B cell (primary cell): Measurements from ENCODE around the gene ANP32A. TPM values are rescaled to one million over a fixed set of nuclear protein-coding genes. Genes with fewer than 3 reads are reported as not detected.

Experiments used
- ATAC-seq: fragments of 200-7000 bp; cut with Tn5 transposase; one replicate; pipeline ENCODE4 v1.10.0; 2021; ENCODE audit warnings: low read depth, mild to moderate bottlenecking, moderate number of reproducible peaks, moderate library complexity
- CTCF ChIA-PET: fragments of 350-600 bp; sonication (Branson Sonifier 250); formaldehyde crosslinking; loops from one replicate; lab custom pipeline; 2021; ENCODE audit warnings: antibody characterized with exemption, inconsistent platforms; lab: Charles Lee
- POLR2A ChIA-PET: fragments of 350-600 bp; sonication (Branson Sonifier 250); formaldehyde crosslinking; loops from one replicate; lab custom pipeline; 2021; ENCODE audit warnings: antibody characterized with exemption; lab: Charles Lee
- DNase-seq: peaks from one replicate; pipeline ENCODE4 v3.0.0; 2013
- H2AFZ ChIP-seq: 2 replicates; pipeline ENCODE4 v1.6.1; 2012; ENCODE audit warnings: mild to moderate bottlenecking, low read depth, low read length; ENCODE audit not compliant: insufficient read depth, poor library complexity, severe bottlenecking
- H3K27ac ChIP-seq, 2 donors: 1 replicate in 1 of 2; 2 replicates in 1 of 2; pipeline ENCODE4 v1.5.1; 2012 to 2013; ENCODE audit warnings: low read length in 2 of 2, mild to moderate bottlenecking in 2 of 2, moderate library complexity in 1 of 2
- H3K27me3 ChIP-seq, 4 experiments: fragments of 200-600 bp in 1 of 4; sonication (generic) in 1 of 4; replicated peaks in 1 of 4; 1 replicate in 2 of 4; 2 replicates in 2 of 4; pipeline versions ENCODE4 v1.6.1 to v1.7.0; 2013 to 2016; ENCODE audit warnings: low read length in 3 of 4, mild to moderate bottlenecking in 2 of 4, mixed read lengths in 1 of 4, moderate library complexity in 1 of 4; ENCODE audit not compliant: insufficient read depth in 4 of 4, control insufficient read depth in 3 of 4; ENCODE audit errors: control extremely low read depth in 1 of 4
- H3K36me3 ChIP-seq, 2 experiments: replicated peaks in 1 of 2; 1 replicate in 1 of 2; 2 replicates in 1 of 2; pipeline versions ENCODE4 v1.6.1 to v1.7.1; 2013; ENCODE audit warnings: low read length in 1 of 2; ENCODE audit not compliant: insufficient read depth in 2 of 2, control insufficient read depth in 1 of 2; ENCODE audit errors: control extremely low read depth in 1 of 2, extremely low read depth in 1 of 2
- H3K4me1 ChIP-seq, 2 donors: fragments of 200-600 bp in 1 of 2; sonication (generic) in 1 of 2; 1 replicate in 1 of 2; 2 replicates in 1 of 2; pipeline versions ENCODE4 v1.5.1 to v1.6.1; 2013 to 2017; ENCODE audit warnings: low read length in 2 of 2; ENCODE audit not compliant: control insufficient read depth in 2 of 2, insufficient read depth in 2 of 2
- H3K4me2 ChIP-seq: replicated peaks from 2 replicates; pipeline ENCODE3; 2012; ENCODE audit warnings: mild to moderate bottlenecking, low read depth, low read length; ENCODE audit not compliant: poor library complexity, severe bottlenecking
- H3K4me3 ChIP-seq, 5 experiments: fragments of 200-600 bp in 1 of 5; sonication (generic) in 1 of 5; 1 replicate in 3 of 5; 2 replicates in 2 of 5; pipeline versions ENCODE4 v1.5.1 to v1.7.0; 2011 to 2016; ENCODE audit warnings: low read length in 4 of 5, mild to moderate bottlenecking in 4 of 5, low read depth in 2 of 5, control low read depth in 1 of 5, moderate library complexity in 1 of 5; ENCODE audit not compliant: insufficient read depth in 1 of 5; ENCODE audit errors: control extremely low read depth in 1 of 5, extremely low read depth in 1 of 5
- H3K79me2 ChIP-seq: fragments of 200-600 bp; sonication (generic); one replicate; pipeline ENCODE4 v1.6.0; 2016; ENCODE audit warnings: low read length; ENCODE audit not compliant: control insufficient read depth, insufficient read depth
- H3K9ac ChIP-seq: fragments of 200-600 bp; sonication (generic); 2 replicates; pipeline ENCODE4 v1.6.1; 2017; ENCODE audit warnings: mild to moderate bottlenecking, low read length, moderate library complexity
- H3K9me3 ChIP-seq, 3 donors: one replicate each; pipeline versions ENCODE4 v1.6.1 to v1.7.1; 2013; ENCODE audit warnings: low read length in 2 of 3; ENCODE audit not compliant: control insufficient read depth in 2 of 3, insufficient read depth in 1 of 3; ENCODE audit errors: control extremely low read depth in 1 of 3
- H4K20me1 ChIP-seq: 2 replicates; pipeline ENCODE4 v1.6.0; 2012; ENCODE audit warnings: mild to moderate bottlenecking, low read length; ENCODE audit not compliant: insufficient read depth, control insufficient read depth, poor library complexity, severe bottlenecking
- H3K27ac Mint-ChIP-seq: one replicate; pipeline ENCODE4 v1.8.0; 2021; ENCODE audit warnings: mixed read lengths
- H3K27me3 Mint-ChIP-seq: one replicate; pipeline ENCODE4 v1.8.0; 2021; ENCODE audit warnings: mixed read lengths
- H3K4me1 Mint-ChIP-seq: one replicate; pipeline ENCODE4 v1.8.0; 2021; ENCODE audit warnings: mixed read lengths
- H3K4me3 Mint-ChIP-seq: one replicate; pipeline ENCODE4 v1.8.0; 2021; ENCODE audit warnings: mixed read lengths
- H3K9me3 Mint-ChIP-seq: one replicate; pipeline ENCODE4 v1.8.0; 2022; ENCODE audit warnings: mixed read lengths; ENCODE audit not compliant: insufficient read depth
- CTCF ChIP-seq: fragments of 200-600 bp; IDR thresholded peaks from one replicate; pipeline ENCODE4 v1.8.0; 2022; ENCODE audit warnings: antibody characterized with exemption, mild to moderate bottlenecking
- EZH2 ChIP-seq: IDR thresholded peaks from 2 replicates; pipeline ENCODE4 v1.6.1; 2012; ENCODE audit warnings: borderline replicate concordance, low read depth, mild to moderate bottlenecking, moderate library complexity, low read length; ENCODE audit not compliant: insufficient read depth, poor library complexity, severe bottlenecking
- WGBS: methylation state at CpG from one replicate; pipeline ENCODE4 v1.1.5; 2013; ENCODE audit warnings: missing lambda C conversion rate; ENCODE audit not compliant: insufficient coverage; 5-methylcytosine and 5-hydroxymethylcytosine counted together
- intact Hi-C: fragments of 100-400 bp; cut with micrococcal nuclease; formaldehyde crosslinking; loops from one replicate; pipeline ENCODE4 v1.10.0; 2022
- polyA plus RNA-seq: library from polyadenylated mRNA; depleted of rRNA; stranded (reverse); fragments of >200 nt; gene quantifications from 2 replicates; pipeline ENCODE4 v1.2.3, GENCODE V29; 2012
- total RNA-seq, 2 donors: library from RNA; stranded (reverse); fragments of 120-200 nt in 1 of 2; gene quantifications; 1 replicate in 1 of 2; 2 replicates in 1 of 2; pipeline versions ENCODE4 v1.2.3 to v1.2.4, GENCODE V29; 2013 to 2022

ANP32A gene
- total and polyA plus RNA-seq, 2 donors (not counting 1 experiment from before 2014, with no cell fraction given) = 26.4 to 163 TPM

GRCh38 chr15:68775671-68776476 is 44.8 kb downstream of the ANP32A start:
- H3K36me3 ChIP-seq = peaks cover 2 to 20% of the 10 kb centered on the region in 2 experiments
- peaks cover 0 to 4% (median 0%) of the 10 kb centered on the region in 4 experiments for H3K27me3 ChIP-seq
- ChIA-PET POLR2A (no interaction called here), CTCF (interaction anchor here (1.3 kb wide), 1 partner anchor 53 kb away, joined by 4 read pairs; no protein-coding TSS in a partner anchor)
- H3K27ac ChIP-seq = no peak overlapping the region
- no peaks in the 10 kb centered on the region for H3K79me2 ChIP-seq
- Mint-ChIP-seq H3K27ac (no peak overlapping the region), H3K4me1 (no peaks in the 10 kb centered on the region), H3K27me3 (no peaks in the 10 kb centered on the region), H3K4me3 (no peak overlapping the region), H3K9me3 (no peaks in the 10 kb centered on the region)
- H3K4me2 ChIP-seq = no peak overlapping the region
- peaks cover 0 to 5% (median 0%) of the 10 kb centered on the region in 3 donors for H3K9me3 ChIP-seq
- ATAC-seq (no peak), DNase-seq (no peak)
- H3K9ac ChIP-seq = no peak overlapping the region
- intact Hi-C loops = no loop called here
- H4K20me1 ChIP-seq = peaks cover 2% of the 10 kb centered on the region
- no peak for TF ChIP-seq EZH2
- TF ChIP-seq CTCF = no peak
- no peaks in the 10 kb centered on the region for H3K4me1 ChIP-seq
- no peak overlapping the region for H3K4me3 ChIP-seq
- WGBS = 83% methylated on average over 7 of the region's 8 CpGs
- no peak overlapping the region for H2AFZ ChIP-seq

- Histone ChIP-seq H3K79me2 (no peaks in the 10 kb centered on the region), H3K4me2 (no peak overlapping the region), H3K27ac (no peak overlapping the region), H3K9ac (no peak overlapping the region), H3K27me3 (peaks cover 0 to 4% (median 0%) of the 10 kb centered on the region in 4 experiments), H3K9me3 (peaks cover 0 to 5% (median 0%) of the 10 kb centered on the region in 3 donors), H4K20me1 (no peaks in the 10 kb centered on the region), H2AFZ (no peak overlapping the region), H3K4me3 (no peak overlapping the region), H3K4me1 (no peaks in the 10 kb centered on the region), H3K36me3 (peaks cover 0 to 13% of the 10 kb centered on the region in 2 experiments)
- WGBS = 94% methylated on average over 2 of the region's 3 CpGs
- H3K27ac Mint-ChIP-seq = no peak overlapping the region
- CTCF ChIA-PET = no interaction called here
- H3K9me3 Mint-ChIP-seq = no peaks in the 10 kb centered on the region
- H3K4me3 Mint-ChIP-seq = no peak overlapping the region
- POLR2A ChIA-PET = no interaction called here
- no peak for ATAC-seq
- H3K4me1 Mint-ChIP-seq = no peaks in the 10 kb centered on the region
- DNase-seq = no peak
- H3K27me3 Mint-ChIP-seq = no peaks in the 10 kb centered on the region
- TF ChIP-seq EZH2 (no peak), CTCF (no peak)
- intact Hi-C loops = no loop called here
Observed at GRCh38 chr15:68775236-68775577, 45.5 kb downstream of the ANP32A start.
